Measurements from ENCODE around the gene CLCN6. TPM values are rescaled to one million over a fixed set of nuclear protein-coding genes. Genes with fewer than 3 reads are reported as not detected.

Gene CLCN6
- total and polyA plus RNA-seq, 2 donors (not counting 1 experiment from before 2014, with no cell fraction given) = 35.0 to 99.8 TPM

DNA sequence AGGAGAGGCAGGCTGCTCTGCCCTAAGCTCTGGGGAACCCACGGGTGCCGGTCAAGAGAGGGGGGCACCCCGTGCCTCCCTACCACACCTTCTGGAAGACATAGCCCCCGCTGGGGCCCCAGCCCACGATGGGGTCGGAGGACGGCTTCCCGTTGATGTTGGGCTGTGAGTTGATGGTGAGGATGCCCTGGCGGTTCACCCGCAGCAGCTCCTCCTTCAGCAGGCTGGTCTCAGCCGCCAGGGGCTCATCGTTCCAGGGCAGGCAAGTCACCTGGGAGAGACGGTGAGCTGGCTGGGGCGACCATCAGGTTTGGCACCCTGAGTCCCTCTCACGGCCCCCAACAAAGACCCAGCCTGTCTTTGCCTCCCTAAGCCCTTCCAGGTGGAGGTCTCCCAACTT, 12.2 kb upstream of the CLCN6 start:
- H3K79me2 ChIP-seq (ENCODE audit: control insufficient read depth, insufficient read depth, low read length) = peaks cover 18% of the 10 kb centered on the region
- Mint-ChIP-seq H3K27me3 (no peaks in the 10 kb centered on the region), H3K9me3 (ENCODE audit: insufficient read depth) (no peaks in the 10 kb centered on the region), H3K27ac (no peak overlapping the region), H3K4me3 (no peak overlapping the region), H3K4me1 (peaks cover 13% of the 10 kb centered on the region)
- peaks cover 0 to 8% of the 10 kb centered on the region in 2 donors for H3K4me1 ChIP-seq (ENCODE audit: control insufficient read depth in 2 of 2, insufficient read depth in 2 of 2, low read length in 2 of 2)
- H2AFZ ChIP-seq (ENCODE audit: insufficient read depth, low read depth, low read length, poor library complexity, severe bottlenecking) = no peak overlapping the region
- DNase-seq = no peak
- H3K27me3 ChIP-seq (replicated peaks in 1 of 4; ENCODE audit: control extremely low read depth in 1 of 4, control insufficient read depth in 3 of 4, insufficient read depth in 4 of 4, low read length in 3 of 4) = no peaks in the 10 kb centered on the region
- H4K20me1 ChIP-seq (ENCODE audit: control insufficient read depth, insufficient read depth, low read length, poor library complexity, severe bottlenecking) = peaks cover 9% of the 10 kb centered on the region
- no peak for TF ChIP-seq EZH2 (IDR thresholded peaks at IDR 0.05; ENCODE audit: borderline replicate concordance, insufficient read depth, low read depth, low read length, poor library complexity, severe bottlenecking)
- TF ChIP-seq, protein P1, sequence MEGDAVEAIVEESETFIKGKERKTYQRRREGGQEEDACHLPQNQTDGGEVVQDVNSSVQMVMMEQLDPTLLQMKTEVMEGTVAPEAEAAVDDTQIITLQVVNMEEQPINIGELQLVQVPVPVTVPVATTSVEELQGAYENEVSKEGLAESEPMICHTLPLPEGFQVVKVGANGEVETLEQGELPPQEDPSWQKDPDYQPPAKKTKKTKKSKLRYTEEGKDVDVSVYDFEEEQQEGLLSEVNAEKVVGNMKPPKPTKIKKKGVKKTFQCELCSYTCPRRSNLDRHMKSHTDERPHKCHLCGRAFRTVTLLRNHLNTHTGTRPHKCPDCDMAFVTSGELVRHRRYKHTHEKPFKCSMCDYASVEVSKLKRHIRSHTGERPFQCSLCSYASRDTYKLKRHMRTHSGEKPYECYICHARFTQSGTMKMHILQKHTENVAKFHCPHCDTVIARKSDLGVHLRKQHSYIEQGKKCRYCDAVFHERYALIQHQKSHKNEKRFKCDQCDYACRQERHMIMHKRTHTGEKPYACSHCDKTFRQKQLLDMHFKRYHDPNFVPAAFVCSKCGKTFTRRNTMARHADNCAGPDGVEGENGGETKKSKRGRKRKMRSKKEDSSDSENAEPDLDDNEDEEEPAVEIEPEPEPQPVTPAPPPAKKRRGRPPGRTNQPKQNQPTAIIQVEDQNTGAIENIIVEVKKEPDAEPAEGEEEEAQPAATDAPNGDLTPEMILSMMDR (IDR thresholded peaks at IDR 0.05) = no peak
- no peak for ATAC-seq (ENCODE audit: low read depth)
- peaks cover 0 to 77% of the 10 kb centered on the region in 2 experiments for H3K36me3 ChIP-seq (replicated peaks in 1 of 2; ENCODE audit: control extremely low read depth in 1 of 2, control insufficient read depth in 1 of 2, extremely low read depth in 1 of 2, insufficient read depth in 2 of 2, low read length in 1 of 2)
- no peak overlapping the region for H3K27ac ChIP-seq (ENCODE audit: low read length in 2 of 2)
- no peak overlapping the region for H3K9ac ChIP-seq (ENCODE audit: low read length)
- no peak overlapping the region for H3K4me3 ChIP-seq (ENCODE audit: control extremely low read depth in 1 of 5, extremely low read depth in 1 of 5, insufficient read depth in 1 of 5, low read depth in 2 of 5, low read length in 4 of 5)
- ChIA-PET CTCF (interaction anchor here (0.5 to 1.2 kb wide), 2 partner anchors 8 to 59 kb away, joined by 3 to 4 read pairs; no protein-coding TSS in a partner anchor), POLR2A (interaction anchor here (1.1 kb wide), 1 partner anchor 10 kb away, joined by 4 read pairs; no protein-coding TSS in a partner anchor)
- H3K9me3 ChIP-seq (ENCODE audit: control extremely low read depth in 1 of 3, control insufficient read depth in 2 of 3, insufficient read depth in 1 of 3, low read length in 2 of 3) = no peaks in the 10 kb centered on the region
- no peak overlapping the region for H3K4me2 ChIP-seq (replicated peaks; ENCODE audit: low read depth, low read length, poor library complexity, severe bottlenecking)
- intact Hi-C loops (cut with micrococcal nuclease) = no loop called here
- WGBS (ENCODE audit: insufficient coverage) = 97% methylated on average over 7 of the region's 15 CpGs

DNA sequence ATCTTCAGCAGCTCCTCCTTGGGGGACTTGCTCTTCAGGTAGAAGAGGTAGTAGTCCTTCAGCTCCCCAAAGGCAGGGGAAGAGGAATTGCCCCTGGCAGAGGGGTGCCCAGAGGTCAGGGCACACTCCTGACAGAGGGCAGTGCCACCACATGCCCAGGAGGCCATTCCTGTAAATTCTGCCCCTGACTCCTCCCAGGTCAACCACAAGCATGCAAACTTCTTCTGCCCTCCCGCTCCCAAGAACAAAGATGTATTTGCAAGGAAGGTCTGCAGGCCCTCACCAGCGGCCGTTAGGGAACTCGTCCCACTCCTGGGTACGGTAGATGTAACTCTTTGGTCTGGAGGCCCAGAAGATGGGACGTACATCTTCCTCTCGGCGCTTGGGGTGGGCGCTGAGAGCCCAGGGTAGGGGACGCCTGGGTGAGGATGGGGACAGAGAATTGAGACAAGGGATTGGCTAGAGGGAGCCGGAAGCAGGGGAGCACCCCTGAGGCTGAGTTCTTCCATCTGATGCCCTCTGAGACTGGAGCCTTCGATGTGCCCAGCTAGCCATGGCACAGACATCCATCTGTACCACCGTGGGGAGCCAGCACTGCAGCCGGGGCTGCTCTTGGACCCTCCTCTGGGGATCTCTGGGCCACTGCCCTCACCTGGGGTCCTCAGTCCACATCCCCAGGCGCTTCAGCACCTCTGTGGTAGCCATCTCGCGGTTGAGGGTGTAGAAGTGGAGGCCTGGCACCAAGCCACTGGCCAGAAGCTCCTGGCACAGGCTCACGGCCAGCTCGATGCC, 11.3 kb upstream of the CLCN6 start:
- H3K27me3 Mint-ChIP-seq = no peaks in the 10 kb centered on the region
- peaks cover 18% of the 10 kb centered on the region for H4K20me1 ChIP-seq (ENCODE audit: control insufficient read depth, insufficient read depth, low read length, poor library complexity, severe bottlenecking)
- CTCF ChIA-PET = interaction anchor here (0.6 to 1.3 kb wide), 3 partner anchors 8 to 151 kb away, joined by 3 to 5 read pairs (median 4); no protein-coding TSS in a partner anchor
- TF ChIP-seq EZH2 (IDR thresholded peaks at IDR 0.05; ENCODE audit: borderline replicate concordance, insufficient read depth, low read depth, low read length, poor library complexity, severe bottlenecking) = no peak
- TF ChIP-seq, protein P1 (IDR thresholded peaks at IDR 0.05) = no peak
- peak overlapping the region; percentile 37 for H3K27ac Mint-ChIP-seq
- peaks cover 0 to 8% of the 10 kb centered on the region in 2 donors for H3K4me1 ChIP-seq (ENCODE audit: control insufficient read depth in 2 of 2, insufficient read depth in 2 of 2, low read length in 2 of 2)
- no peak overlapping the region for H3K4me3 Mint-ChIP-seq
- intact Hi-C loops (cut with micrococcal nuclease) = no loop called here
- 95% methylated on average over 18 of the region's 19 CpGs for WGBS (ENCODE audit: insufficient coverage)
- DNase-seq = no peak
- no peak overlapping the region for H3K9ac ChIP-seq (ENCODE audit: low read length)
- H3K27me3 ChIP-seq (replicated peaks in 1 of 4; ENCODE audit: control extremely low read depth in 1 of 4, control insufficient read depth in 3 of 4, insufficient read depth in 4 of 4, low read length in 3 of 4) = no peaks in the 10 kb centered on the region
- H3K36me3 ChIP-seq (replicated peaks in 1 of 2; ENCODE audit: control extremely low read depth in 1 of 2, control insufficient read depth in 1 of 2, extremely low read depth in 1 of 2, insufficient read depth in 2 of 2, low read length in 1 of 2) = peaks cover 0 to 82% of the 10 kb centered on the region in 2 experiments
- H3K4me1 Mint-ChIP-seq = peaks cover 13% of the 10 kb centered on the region
- peaks cover 18% of the 10 kb centered on the region for H3K79me2 ChIP-seq (ENCODE audit: control insufficient read depth, insufficient read depth, low read length)
- no peak for ATAC-seq (ENCODE audit: low read depth)
- H3K27ac ChIP-seq (ENCODE audit: low read length in 2 of 2) = no peak overlapping the region
- no peaks in the 10 kb centered on the region for H3K9me3 ChIP-seq (ENCODE audit: control extremely low read depth in 1 of 3, control insufficient read depth in 2 of 3, insufficient read depth in 1 of 3, low read length in 2 of 3)
- POLR2A ChIA-PET = no interaction called here
- H3K9me3 Mint-ChIP-seq (ENCODE audit: insufficient read depth) = no peaks in the 10 kb centered on the region
- H3K4me2 ChIP-seq (replicated peaks; ENCODE audit: low read depth, low read length, poor library complexity, severe bottlenecking) = no peak overlapping the region
- no peak overlapping the region for H2AFZ ChIP-seq (ENCODE audit: insufficient read depth, low read depth, low read length, poor library complexity, severe bottlenecking)
- H3K4me3 ChIP-seq (ENCODE audit: control extremely low read depth in 1 of 5, extremely low read depth in 1 of 5, insufficient read depth in 1 of 5, low read depth in 2 of 5, low read length in 4 of 5) = no peak overlapping the region

Measured in B cell (primary cell).